Frontal cortex (tissue), 4 donors: Measurements from ENCODE around the gene FKBP1A. TPM values are rescaled to one million over a fixed set of nuclear protein-coding genes. Genes with fewer than 3 reads are reported as not detected.

Experiments used
- DNase-seq, 2 donors: peaks; one replicate each; pipeline ENCODE4 v3.0.0; 2012; ENCODE audit warnings: low spot score in 2 of 2
- FAIRE-seq: peaks from 2 replicates; lab custom pipeline; 2012; peaks lifted over from hg19 to GRCh38; lab: Jason Lieb, UNC
- total RNA-seq: library from RNA; depleted of rRNA; stranded (reverse); fragments of >200 nt; gene quantifications from one replicate; pipeline ENCODE4 v1.2.3, GENCODE V29; 2014
- donor health status: control.
- donor health status: control.
- donor health status: control.

The FKBP1A gene
- total RNA-seq, 1 donor from 2014 or later = 83.2 TPM

- DNase-seq = no peak
- FAIRE-seq = no peak
Measured at GRCh38 chr20:1389703-1390580, 2.9 kb downstream of the FKBP1A start.

- no peak for FAIRE-seq
- DNase-seq = no peak
Measured at GRCh38 chr20:1388741-1389483, 3.9 kb downstream of the FKBP1A start.

- DNase-seq (no peak), FAIRE-seq (no peak)
Measured at GRCh38 chr20:1388253-1388652, 4.6 kb downstream of the FKBP1A start.

DNA sequence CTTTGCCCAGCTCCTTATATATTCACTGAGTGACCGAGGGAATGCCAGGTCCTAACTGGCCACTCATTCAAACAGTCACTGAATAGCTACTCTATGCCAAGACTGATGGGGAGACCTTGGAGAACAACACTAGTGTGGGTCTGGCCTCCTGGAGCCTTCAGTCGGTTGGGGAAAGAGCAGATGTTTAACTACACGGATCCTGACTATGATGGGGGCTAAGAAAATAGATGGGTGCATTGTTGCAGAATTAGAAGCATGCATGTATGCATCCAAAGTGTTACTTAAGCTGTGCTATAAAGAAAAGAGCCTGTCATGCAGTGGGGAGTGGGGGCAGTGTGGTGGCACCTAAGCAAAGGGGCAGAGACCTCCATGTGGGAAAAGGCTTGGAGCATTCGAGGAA lies 6.5 kb downstream of the FKBP1A start:
- FAIRE-seq = no peak
- DNase-seq = no peak

GRCh38 chr20:1383623-1384404 lies 9.0 kb downstream of the FKBP1A start:
- no peak for FAIRE-seq
- no peak for DNase-seq

- FAIRE-seq (no peak), DNase-seq (no peak)
Measured at GRCh38 chr20:1382670-1383069, 10.2 kb downstream of the FKBP1A start.

DNA sequence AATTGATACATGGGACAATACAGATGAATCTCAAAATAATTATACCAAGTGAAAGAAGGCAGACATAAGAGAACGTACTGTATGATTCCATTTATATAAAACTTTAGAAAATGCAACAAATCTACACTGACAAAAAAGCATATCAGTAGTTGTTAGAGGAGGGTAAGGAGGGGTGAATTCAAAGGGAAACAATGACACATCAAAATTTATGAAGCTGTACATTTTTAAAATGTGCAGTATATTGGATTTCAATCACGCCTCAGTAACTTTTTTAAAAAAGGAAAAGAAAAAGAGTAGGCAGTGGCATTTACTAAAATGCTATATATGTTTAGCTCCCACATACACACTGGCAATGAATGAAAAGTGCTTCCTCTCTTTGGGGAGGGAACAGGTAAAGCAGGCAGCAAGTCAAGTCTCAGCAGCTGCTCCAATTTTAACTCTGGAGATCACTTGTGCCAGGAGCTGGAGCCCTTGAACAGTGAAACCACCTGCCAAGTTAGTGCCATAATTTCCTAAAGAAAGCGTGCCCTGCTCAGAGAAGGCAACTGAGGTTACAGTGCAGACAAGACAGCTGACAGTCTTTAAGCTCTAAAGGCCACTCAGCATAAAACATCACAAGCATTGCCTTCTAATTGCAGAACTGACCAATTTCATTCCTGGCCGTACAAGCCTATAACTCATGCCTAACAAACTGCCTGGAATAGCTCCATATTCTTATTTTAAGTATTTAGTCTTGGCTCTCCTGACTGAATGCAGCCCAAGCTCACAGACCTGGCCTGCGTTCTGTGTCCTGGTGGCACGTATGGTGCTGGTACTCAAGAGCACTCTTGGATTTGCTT lies 10.9 kb downstream of the FKBP1A start:
- FAIRE-seq = no peak
- no peak for DNase-seq

DNA sequence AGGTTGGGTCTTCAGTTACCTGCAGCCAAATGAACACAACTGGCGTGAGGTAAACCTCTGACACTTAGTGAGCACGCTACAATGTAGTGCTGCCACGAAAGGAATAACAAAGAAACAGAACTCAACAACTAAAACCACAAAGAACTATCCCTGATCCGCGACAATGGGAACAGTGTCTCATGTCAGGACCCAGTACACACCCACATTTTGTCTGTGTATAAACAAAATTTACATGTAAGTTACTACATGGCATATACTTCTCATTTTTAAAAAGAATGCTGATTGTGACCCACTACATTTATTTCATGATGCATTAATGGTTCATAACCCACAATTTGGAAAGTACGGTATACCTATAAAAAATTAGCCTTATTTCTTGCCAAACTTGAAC lies 14.1 kb downstream of the FKBP1A start:
- no peak for DNase-seq
- FAIRE-seq = no peak

DNA sequence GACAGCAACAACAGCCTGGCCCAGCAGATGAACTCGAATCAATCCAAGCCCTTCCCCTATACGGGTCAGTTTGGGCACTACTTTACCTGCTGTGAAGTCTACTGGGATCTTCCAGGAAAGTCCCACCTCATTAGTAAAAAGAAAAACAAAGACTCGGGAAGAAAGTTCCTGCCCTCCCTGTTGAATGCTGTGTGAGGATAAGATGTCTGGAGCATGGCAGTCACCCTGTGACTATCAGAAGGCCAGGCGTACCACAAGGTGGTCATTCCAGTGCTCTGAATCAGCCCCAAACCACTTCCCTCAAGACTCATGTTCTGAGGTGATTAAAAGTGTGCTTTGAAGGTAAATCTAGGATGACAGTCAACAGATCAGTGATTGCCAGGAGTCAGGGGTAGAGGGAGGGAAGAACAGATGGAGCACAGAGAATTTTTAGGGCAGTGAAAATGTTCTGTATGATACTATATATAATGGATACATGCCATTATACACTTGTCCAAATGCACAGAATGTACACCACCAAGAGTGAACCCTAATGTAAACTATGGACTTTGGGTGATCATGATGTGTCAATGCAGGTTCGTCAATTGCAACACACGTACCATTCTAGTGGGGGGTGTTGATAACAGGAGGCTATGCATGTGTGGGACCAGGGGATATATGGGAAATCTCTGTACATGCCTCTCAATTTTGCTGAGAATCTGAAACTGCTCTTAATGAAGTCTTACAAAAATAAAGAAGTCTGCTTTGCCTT lies 14.7 kb downstream of the FKBP1A start:
- DNase-seq (no peak), FAIRE-seq (no peak)

DNA sequence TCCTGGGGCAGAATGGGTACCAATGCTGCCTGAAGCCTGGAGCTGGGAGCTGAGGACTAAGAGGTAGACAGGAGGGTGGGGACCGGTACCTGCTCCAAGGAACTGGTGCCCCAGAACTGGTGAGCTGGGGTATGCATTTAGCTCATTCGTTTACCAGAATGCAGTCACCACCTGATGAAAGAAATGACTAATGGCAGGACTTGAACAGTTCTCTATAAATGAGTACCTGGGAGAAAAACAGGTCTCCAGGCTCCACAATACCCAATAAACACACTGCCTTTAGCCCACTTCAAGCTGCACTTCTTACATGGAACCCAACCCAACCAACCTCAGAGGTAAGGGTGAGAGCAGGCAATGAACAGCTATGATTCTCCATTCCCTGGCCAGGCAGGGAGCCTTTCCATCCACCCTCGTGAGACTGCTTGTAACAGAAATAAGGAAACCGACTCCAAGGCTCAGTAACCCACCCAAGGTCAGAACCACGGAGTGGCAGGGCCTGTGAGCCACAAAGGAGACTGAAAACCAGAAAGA lies 15.4 kb downstream of the FKBP1A start:
- no peak for DNase-seq
- FAIRE-seq = no peak

DNA sequence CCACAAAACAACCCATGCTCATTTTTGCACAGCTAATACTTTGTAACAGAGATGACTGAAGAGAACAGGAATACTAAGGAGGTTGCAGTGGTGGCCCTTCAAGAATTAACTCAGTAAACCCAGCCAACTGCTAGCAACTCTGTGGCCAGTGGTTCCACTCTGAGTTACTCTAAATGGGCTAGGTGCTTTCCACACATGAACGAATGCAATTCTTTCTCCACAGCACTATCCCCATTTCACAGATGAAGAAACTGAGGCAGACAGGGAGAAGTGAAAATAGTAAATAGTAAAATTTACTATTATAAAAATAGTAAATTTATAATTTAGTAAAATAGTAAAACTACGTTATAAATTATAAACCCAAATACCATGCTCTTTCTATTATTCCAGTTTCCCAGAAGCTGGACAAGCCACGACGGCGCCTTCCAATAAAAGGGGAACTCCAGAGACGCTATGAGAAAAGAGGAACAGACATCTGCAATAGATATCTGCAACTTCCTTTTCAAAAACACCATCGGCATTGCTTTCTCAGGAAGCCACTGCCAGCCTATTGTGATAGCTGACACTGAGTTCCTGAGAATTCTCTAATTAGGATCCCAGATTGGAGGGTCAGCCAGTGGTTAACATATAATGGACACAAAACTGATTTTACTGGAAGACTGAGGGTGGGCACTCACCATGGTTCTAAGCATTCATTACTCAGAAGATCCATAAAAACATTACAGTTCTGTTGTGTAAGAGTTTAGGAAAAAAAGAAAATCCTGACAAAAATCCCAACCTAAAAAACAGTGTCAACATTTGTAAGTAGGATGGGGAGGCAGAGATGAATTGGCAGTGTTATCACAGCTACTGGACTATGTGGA lies 16.2 kb downstream of the FKBP1A start:
- FAIRE-seq = no peak
- DNase-seq = no peak

DNA sequence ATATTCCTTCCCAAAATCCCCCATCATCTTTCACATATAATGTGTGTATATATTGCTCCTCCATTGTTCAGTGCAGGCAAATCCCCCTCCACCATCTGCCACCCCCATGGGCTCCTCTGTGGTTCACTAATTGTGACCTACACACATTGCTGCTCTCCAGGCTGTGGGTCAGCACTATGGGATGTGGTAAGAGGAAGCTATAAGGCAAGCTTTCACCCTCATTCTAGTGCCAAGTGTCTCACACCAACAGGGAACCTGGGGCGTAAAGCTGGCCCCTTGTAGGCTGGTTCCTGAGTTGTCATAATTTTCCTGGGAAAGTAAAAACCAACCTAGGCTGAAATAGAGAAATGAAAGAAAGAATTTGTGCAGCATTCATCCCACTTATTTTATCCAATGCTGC lies 16.8 kb downstream of the FKBP1A start:
- no peak for FAIRE-seq
- no peak for DNase-seq

DNA sequence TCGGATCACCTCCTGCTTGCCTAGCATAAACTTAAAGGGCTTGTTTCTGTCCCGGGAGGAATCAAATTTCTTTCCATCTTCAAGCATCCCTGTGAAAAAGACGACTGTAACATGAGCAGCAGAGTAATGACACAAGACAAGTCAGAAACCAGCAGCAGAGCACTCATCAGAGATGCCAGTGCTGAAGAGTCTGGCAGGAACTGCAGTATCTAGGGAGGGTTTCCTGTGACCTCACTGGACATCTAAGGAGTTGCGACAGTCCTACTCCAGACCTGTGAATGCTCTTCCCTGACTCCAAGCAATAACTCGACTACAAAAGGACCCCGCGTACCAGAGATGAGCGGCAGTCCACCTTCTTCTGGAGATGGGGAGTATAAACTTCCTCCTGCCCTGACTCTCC lies 17.3 kb downstream of the FKBP1A start:
- FAIRE-seq = no peak
- DNase-seq = no peak

GRCh38 chr20:1374246-1374645 lies 18.6 kb downstream of the FKBP1A start:
- no peak for FAIRE-seq
- no peak for DNase-seq

GRCh38 chr20:1373614-1374013 lies 19.2 kb downstream of the FKBP1A start:
- peak in 1 of 2 donors; percentile 58 for DNase-seq
- no peak for FAIRE-seq

GRCh38 chr20:1373036-1373435 lies 19.8 kb downstream of the FKBP1A start:
- no peak for FAIRE-seq
- no peak for DNase-seq

- FAIRE-seq (no peak), DNase-seq (no peak)
Measured at GRCh38 chr20:1371830-1372539, 20.9 kb downstream of the FKBP1A start.
